OCI-LY7 (cell line): ENCODE results near the gene GAP43.

ENCODE experiments used
- EZH2phosphoT487 ChIP-seq: fragments of 200-600 bp; sonication (generic); IDR thresholded peaks from 2 replicates; pipeline ENCODE4 v1.6.1; 2018; ENCODE audit warnings: low read depth, borderline replicate concordance, mild to moderate bottlenecking, mixed run types, antibody characterized with exemption, low read length, moderate library complexity, mixed read lengths
- TF ChIP-seq, protein P1 (sequence below): fragments of 200-600 bp; sonication (generic); conservative IDR thresholded peaks from 2 replicates; pipeline ENCODE4 v1.5.1; 2014; ENCODE audit warnings: mild to moderate bottlenecking, antibody characterized with exemption, low read length, moderate library complexity, mixed read lengths

DNA sequence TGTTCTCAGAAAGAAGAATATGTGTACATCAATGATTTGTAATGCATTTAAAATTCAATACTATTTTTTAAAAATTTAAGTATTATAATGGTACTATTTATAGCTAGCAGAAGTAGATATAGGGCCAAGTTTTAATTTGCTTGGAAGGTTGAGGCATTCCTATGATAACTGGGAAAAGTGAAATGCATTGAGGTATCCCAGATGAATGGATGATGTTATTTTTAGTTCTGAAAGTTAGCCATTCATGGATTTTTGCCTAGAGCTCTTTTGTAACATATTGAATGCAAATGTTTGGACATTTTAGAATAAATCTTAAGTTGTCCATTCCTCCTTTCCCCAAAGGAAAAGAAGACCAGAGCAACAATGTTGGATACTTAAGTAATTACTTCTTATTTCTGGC lies 47.6 kb downstream of the GAP43 start:
- TF ChIP-seq, protein P1, sequence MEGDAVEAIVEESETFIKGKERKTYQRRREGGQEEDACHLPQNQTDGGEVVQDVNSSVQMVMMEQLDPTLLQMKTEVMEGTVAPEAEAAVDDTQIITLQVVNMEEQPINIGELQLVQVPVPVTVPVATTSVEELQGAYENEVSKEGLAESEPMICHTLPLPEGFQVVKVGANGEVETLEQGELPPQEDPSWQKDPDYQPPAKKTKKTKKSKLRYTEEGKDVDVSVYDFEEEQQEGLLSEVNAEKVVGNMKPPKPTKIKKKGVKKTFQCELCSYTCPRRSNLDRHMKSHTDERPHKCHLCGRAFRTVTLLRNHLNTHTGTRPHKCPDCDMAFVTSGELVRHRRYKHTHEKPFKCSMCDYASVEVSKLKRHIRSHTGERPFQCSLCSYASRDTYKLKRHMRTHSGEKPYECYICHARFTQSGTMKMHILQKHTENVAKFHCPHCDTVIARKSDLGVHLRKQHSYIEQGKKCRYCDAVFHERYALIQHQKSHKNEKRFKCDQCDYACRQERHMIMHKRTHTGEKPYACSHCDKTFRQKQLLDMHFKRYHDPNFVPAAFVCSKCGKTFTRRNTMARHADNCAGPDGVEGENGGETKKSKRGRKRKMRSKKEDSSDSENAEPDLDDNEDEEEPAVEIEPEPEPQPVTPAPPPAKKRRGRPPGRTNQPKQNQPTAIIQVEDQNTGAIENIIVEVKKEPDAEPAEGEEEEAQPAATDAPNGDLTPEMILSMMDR = no peak
- TF ChIP-seq EZH2phosphoT487 = no peak
